K562 (cell line): Measurements from ENCODE around the gene TUT4. TPM values are rescaled to one million over a fixed set of nuclear protein-coding genes. Genes with fewer than 3 reads are reported as not detected.
A peak's percentile ranks its signal among the peaks of the same experiment; 100 is the strongest.

Experiments used
- ATAC-seq: fragments of 200-7000 bp; cut with Tn5 transposase; 3 replicates; pipeline ENCODE4 v1.9.1; 2020; ENCODE audit warnings: moderate library complexity
- BruUV-seq: library from RNA; stranded (reverse); fragments of 400-500 nt; replicated peaks from 2 replicates; lab custom pipeline; 2021; lab: Mats Ljungman, UMichigan
- CTCF ChIA-PET: fragments of 300-600 bp; formaldehyde crosslinking; extraction: SDS; loops from one replicate; lab custom pipeline; 2021; ENCODE audit warnings: low intra/inter-chr PET ratio; lab: Yijun Ruan, JAX
- POLR2A ChIA-PET: fragments of 300-600, 350-650 bp; sonication (Branson Sonifier 250); formaldehyde crosslinking; extraction: SDS; loops from one replicate; lab custom pipeline; 2021; ENCODE audit warnings: antibody characterized with exemption, inconsistent platforms; lab: Yijun Ruan, JAX
- DNase-seq, 4 experiments: peaks; one replicate each; pipeline versions ENCODE4 v3.0.0 to v3.0.0-alpha.2; 2011 to 2018; ENCODE audit warnings: low spot score in 3 of 4, mixed read lengths in 3 of 4; ENCODE audit errors: extremely low read depth in 1 of 4
- FAIRE-seq: peaks from 2 replicates; lab custom pipeline; 2011; peaks lifted over from hg19 to GRCh38; lab: Jason Lieb, UNC
- H2AFZ ChIP-seq: 2 replicates; pipeline ENCODE4 v1.6.0; 2011; ENCODE audit warnings: low read depth, low read length, control low read depth, inconsistent platforms
- H3K27ac ChIP-seq: fragments of 200-600 bp; 3 replicates; pipeline ENCODE4 v1.8.0; 2011; ENCODE audit warnings: low read depth, mild to moderate bottlenecking, control low read depth, inconsistent platforms, low read length, moderate library complexity, mixed read lengths; ENCODE audit errors: extremely low read depth
- H3K27me3 ChIP-seq, 2 experiments: fragments of 300-600 bp in 1 of 2; 2 replicates in 1 of 2; 3 replicates in 1 of 2; pipeline versions ENCODE4 v1.6.0 to v1.8.0; 2011; ENCODE audit warnings: inconsistent platforms in 2 of 2, low read length in 2 of 2, mild to moderate bottlenecking in 1 of 2, mixed read lengths in 1 of 2, moderate library complexity in 1 of 2; ENCODE audit not compliant: control insufficient read depth in 2 of 2, insufficient read depth in 2 of 2
- H3K36me3 ChIP-seq: fragments of 300-600 bp; 3 replicates; pipeline ENCODE4 v1.8.0; 2011; ENCODE audit warnings: mild to moderate bottlenecking, low read length, inconsistent platforms; ENCODE audit not compliant: control insufficient read depth, insufficient read depth
- H3K4me1 ChIP-seq, 2 experiments: fragments of 200-600 bp in 1 of 2; replicated peaks in 1 of 2; 2 replicates in 1 of 2; 3 replicates in 1 of 2; pipeline versions ENCODE4 v1.5.1 to v1.8.0; 2011; ENCODE audit warnings: inconsistent platforms in 2 of 2, low read length in 2 of 2, mild to moderate bottlenecking in 1 of 2, mixed read lengths in 1 of 2, moderate library complexity in 1 of 2; ENCODE audit not compliant: control insufficient read depth in 2 of 2, insufficient read depth in 2 of 2
- H3K4me2 ChIP-seq: 2 replicates; pipeline ENCODE4 v1.6.1; 2011; ENCODE audit warnings: low read length, control low read depth, inconsistent platforms, mixed read lengths; ENCODE audit not compliant: insufficient read depth
- H3K4me3 ChIP-seq: fragments of 200-600 bp; sonication (generic), shearing (Covaris generic); 2 replicates; pipeline ENCODE4 v1.5.1; 2016; ENCODE audit warnings: control low read depth, inconsistent platforms
- H3K79me2 ChIP-seq: fragments of 200-600 bp; 3 replicates; pipeline ENCODE4 v1.8.0; 2011; ENCODE audit warnings: low read length, inconsistent platforms; ENCODE audit not compliant: control insufficient read depth, insufficient read depth
- H3K9ac ChIP-seq, 2 experiments: 2 replicates each; pipeline versions ENCODE4 v1.6.0 to v1.6.1; 2011; ENCODE audit warnings: low read depth in 2 of 2, low read length in 2 of 2, control low read depth in 1 of 2, inconsistent platforms in 1 of 2, mild to moderate bottlenecking in 1 of 2, mixed read lengths in 1 of 2; ENCODE audit not compliant: insufficient read depth in 1 of 2
- H3K9me1 ChIP-seq: one replicate; pipeline ENCODE4 v1.6.0; 2011; ENCODE audit warnings: inconsistent platforms, mild to moderate bottlenecking, low read length, moderate library complexity; ENCODE audit not compliant: control insufficient read depth, insufficient read depth
- H3K9me3 ChIP-seq: replicated peaks from 2 replicates; pipeline ENCODE4 v1.5.1; 2011; ENCODE audit warnings: low read depth, low read length, inconsistent platforms; ENCODE audit not compliant: control insufficient read depth, insufficient read depth
- H4K20me1 ChIP-seq: replicated peaks from 2 replicates; pipeline ENCODE4 v1.6.1; 2011; ENCODE audit warnings: low read length, inconsistent platforms, mixed read lengths; ENCODE audit not compliant: control insufficient read depth, insufficient read depth
- C11orf30 ChIP-seq: fragments of 450-650 bp; IDR thresholded peaks from 2 replicates; pipeline ENCODE4 v1.6.1; 2016; ENCODE audit warnings: low read depth, mild to moderate bottlenecking
- CEBPB ChIP-seq: fragments of 450-650 bp; IDR thresholded peaks from 2 replicates; pipeline ENCODE4 v1.6.1; 2016; ENCODE audit warnings: missing genetic modification characterization, missing compliant biosample characterization
- CEBPG ChIP-seq, 3 experiments: fragments of 200-800 bp in 1 of 3; sonication (Bioruptor generic) in 1 of 3; sonication (generic) in 1 of 3; formaldehyde crosslinking in 1 of 3; IDR thresholded peaks in 2 of 3; conservative IDR thresholded peaks in 1 of 3; 2 replicates each; pipeline versions ENCODE4 v1.6.1 to v1.8.0; 2016 to 2022; ENCODE audit warnings: missing compliant biosample characterization in 2 of 3, missing genetic modification characterization in 2 of 3, mild to moderate bottlenecking in 1 of 3, missing genetic modification reagents in 1 of 3
- FOXM1 ChIP-seq, 2 experiments: fragments of 450-650 bp in 1 of 2; sonication (generic) in 1 of 2; formaldehyde crosslinking in 1 of 2; IDR thresholded peaks; 2 replicates each; pipeline versions ENCODE4 v1.6.1 to v1.9.0; 2017 to 2022; ENCODE audit warnings: low read depth in 2 of 2, mild to moderate bottlenecking in 2 of 2, missing genetic modification reagents in 1 of 2, moderate library complexity in 1 of 2
- GTF3C2 ChIP-seq: IDR thresholded peaks from 3 replicates; pipeline ENCODE4 v1.6.1; 2011; ENCODE audit warnings: borderline replicate concordance, mild to moderate bottlenecking, moderate library complexity; ENCODE audit not compliant: insufficient read length; ENCODE audit errors: extremely low read depth
- SNRNP70 ChIP-seq: fragments of 200-400 bp; formaldehyde crosslinking; optimal IDR thresholded peaks from 2 replicates; pipeline ENCODE3; 2017; ENCODE audit warnings: low read depth, low read length
- TEAD2 ChIP-seq: fragments of 450-650 bp; IDR thresholded peaks from 2 replicates; pipeline ENCODE4 v1.6.1; 2016; ENCODE audit warnings: missing genetic modification characterization, control low read depth, missing compliant biosample characterization
- ZBTB43 ChIP-seq: sonication (generic); formaldehyde crosslinking; IDR thresholded peaks from 2 replicates; pipeline ENCODE4 v1.8.0; 2023; ENCODE audit warnings: mild to moderate bottlenecking, missing genetic modification reagents
- ZNF121 ChIP-seq: sonication (generic); formaldehyde crosslinking; conservative IDR thresholded peaks from 2 replicates; pipeline ENCODE4 v1.8.0; 2022; ENCODE audit warnings: missing genetic modification reagents
- ZNF561 ChIP-seq: fragments of 450-650 bp; formaldehyde crosslinking; conservative IDR thresholded peaks from 2 replicates; pipeline ENCODE4 v1.4.0; 2020; ENCODE audit warnings: mild to moderate bottlenecking, moderate library complexity
- WGBS: fragments of 100-300 bp; shearing (Covaris generic); methylation state at CpG from one replicate; pipeline ENCODE4 v1.1.6; 2016; ENCODE audit warnings: low coverage, mixed read lengths; ENCODE audit not compliant: insufficient coverage; ENCODE audit errors: missing lambda C conversion rate; 5-methylcytosine and 5-hydroxymethylcytosine counted together
- in situ Hi-C: fragments of 300-500 bp; cut with MboI; formaldehyde crosslinking; loops from 4 replicates; pipeline ENCODE4 v1.15.0; 2018; ENCODE audit warnings: inconsistent platforms, mixed read lengths
- intact Hi-C: fragments of 100-400 bp; cut with micrococcal nuclease; formaldehyde crosslinking; loops from 2 replicates; pipeline ENCODE4 v1.14.2; 2022
- polyA plus RNA-seq, 8 experiments: library from polyadenylated mRNA; depleted of rRNA in 4 of 8; stranded (reverse) in 5 of 8; unstranded in 3 of 8; fragments of >200 nt; fragmentation: Nextera tagmentation in 2 of 8; fragmentation: Illumina TruSeq in 1 of 8; extraction: Ambion mirVana in 2 of 8; extraction: Trizol in 1 of 8; gene quantifications; 2 replicates each; pipeline versions ENCODE4 v1.2.1 to v1.2.3, GENCODE V29; 2011 to 2014; ENCODE audit warnings: inconsistent platforms in 1 of 8, missing spikeins in 1 of 8
- total RNA-seq, 7 experiments: library from RNA; depleted of rRNA in 6 of 7; stranded (reverse); fragments of >200 nt in 6 of 7; fragmentation: Illumina TruSeq in 2 of 7; extraction: Trizol in 2 of 7; gene quantifications; 2 replicates each; pipeline versions ENCODE4 v1.2.1 to v1.2.3, GENCODE V29; 2011 to 2021; ENCODE audit warnings: low replicate concordance in 1 of 7
- TF ChIP-seq, protein P1 (sequence below), 2 experiments: fragments of 450-650 bp in 1 of 2; sonication (generic) in 1 of 2; formaldehyde crosslinking in 1 of 2; IDR thresholded peaks in 1 of 2; conservative IDR thresholded peaks in 1 of 2; 2 replicates each; pipeline versions ENCODE4 v1.6.1 to v1.8.1; 2016 to 2023; ENCODE audit warnings: mild to moderate bottlenecking in 2 of 2, moderate library complexity in 2 of 2, inconsistent platforms in 1 of 2, missing genetic modification reagents in 1 of 2

The TUT4 gene
- total and polyA plus RNA-seq, 9 of the 15 experiments (the other 6 are each of a cell fraction or from before 2014, with no cell fraction given): 15.8 to 53.5 (median 36.7) TPM

DNA sequence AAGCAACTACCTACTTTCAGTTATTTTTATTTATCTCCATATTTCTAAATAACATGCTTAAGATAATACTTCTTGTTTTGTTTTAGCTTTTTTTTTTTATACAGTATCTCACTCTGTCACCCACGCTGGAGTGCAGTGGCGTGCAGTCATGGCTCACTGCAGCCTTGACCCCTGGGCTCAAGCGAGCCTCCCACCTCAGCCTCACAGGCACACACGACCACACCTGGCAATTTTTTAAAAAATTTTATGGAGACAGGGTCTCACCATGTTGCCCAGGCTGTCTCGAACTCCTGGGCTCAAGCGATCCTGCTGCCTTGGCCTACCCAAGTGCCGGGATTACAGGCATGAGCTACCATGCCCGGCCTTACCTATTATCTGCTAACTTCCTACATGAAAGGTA, 20.6 kb downstream of the TUT4 start (continued):
- TF ChIP-seq ZBTB43 (CRISPR knock-in tag): no peak

GRCh38 chr1:52531249-52531872, 21.5 kb downstream of the TUT4 start:
- peaks cover 3% of the 10 kb centered on the region; the same call in 1 of the 3 replicates for H3K36me3 ChIP-seq
- no peak for FAIRE-seq
- intact Hi-C loops: no loop called here
- POLR2A ChIA-PET: interaction anchor here (1.0 to 2.6 kb wide), 4 partner anchors 9 to 24 kb away, joined by 3 to 11 read pairs (median 4); partner anchors contain the start of gene TUT4
- no peak overlapping the region for H3K4me3 ChIP-seq
- no peaks in the 10 kb centered on the region for H3K9me1 ChIP-seq
- 83% methylated on average over 3 of the region's 3 CpGs for WGBS
- H3K9ac ChIP-seq: no peak overlapping the region
- DNase-seq: no peak
- TF ChIP-seq GTF3C2 (no peak), CEBPG (CRISPR knock-in tag; IDR thresholded peaks at IDR 0.05) (no peak), CEBPG (tag; conservative IDR thresholded peaks at IDR 0.05 in 1 of 2, IDR thresholded peaks at IDR 0.05 in 1 of 2) (peak; percentile 74 to 85), C11orf30 (no peak), ZNF561 (CRISPR knock-in tag) (no peak), TEAD2 (no peak), FOXM1 (IDR thresholded peaks at IDR 0.05; ENCODE audit: low read depth) (no peak), FOXM1 (CRISPR knock-in tag; IDR thresholded peaks at IDR 0.05; ENCODE audit: low read depth) (no peak), SNRNP70 (no peak), CEBPB (tag) (peak; percentile 74), ZNF121 (no peak)
- TF ChIP-seq, protein P1, sequence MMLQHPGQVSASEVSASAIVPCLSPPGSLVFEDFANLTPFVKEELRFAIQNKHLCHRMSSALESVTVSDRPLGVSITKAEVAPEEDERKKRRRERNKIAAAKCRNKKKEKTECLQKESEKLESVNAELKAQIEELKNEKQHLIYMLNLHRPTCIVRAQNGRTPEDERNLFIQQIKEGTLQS (IDR thresholded peaks at IDR 0.05): peak; percentile 72
- TF ChIP-seq, protein P1 (CRISPR knock-in tag; conservative IDR thresholded peaks at IDR 0.05): no peak
- peaks cover 13 to 14% of the 10 kb centered on the region in 2 experiments for H3K4me1 ChIP-seq
- ATAC-seq: no peak; the same call in 2 of the 3 replicates
- peaks cover 77% of the 10 kb centered on the region for H3K79me2 ChIP-seq
- 0 out of 2 replicates have a peak, but pooled peaks cover 2% of the 10 kb centered on the region for H3K9me3 ChIP-seq
- no peak overlapping the region for H2AFZ ChIP-seq
- no TSS peak for BruUV-seq
- no peak overlapping the region for H3K27ac ChIP-seq
- no peaks in the 10 kb centered on the region for H4K20me1 ChIP-seq
- CTCF ChIA-PET: no interaction called here
- no peaks in the 10 kb centered on the region for H3K27me3 ChIP-seq
- in situ Hi-C loops: no loop called here
- H3K4me2 ChIP-seq: no peak overlapping the region
